G401.6 (cell line): ENCODE data around the gene RHOV.
A peak's percentile ranks its signal among the peaks of the same experiment; 100 is the strongest.
"Not testable (repeated sequence)": the region's sequence is repeated elsewhere in the genome, so short reads cannot be mapped to it uniquely, and the experiment has no call there.

Source experiments
- FAIRE-seq: peaks from 2 replicates; lab custom pipeline; 2012; peaks lifted over from hg19 to GRCh38; lab: Jason Lieb, UNC

The RHOV gene

GRCh38 chr15:40872791-40873693 lies 992 bp downstream of the RHOV start:
- FAIRE-seq: no peak

- FAIRE-seq: no peak
Measured at GRCh38 chr15:40871749-40872617, 2.1 kb downstream of the RHOV start.

- FAIRE-seq: no peak
Measured at GRCh38 chr15:40870716-40871115, 3.3 kb downstream of the RHOV start.

- FAIRE-seq: no peak
Measured at GRCh38 chr15:40869686-40870085, 4.3 kb downstream of the RHOV start.

GRCh38 chr15:40867199-40867598 lies 6.8 kb downstream of the RHOV start:
- FAIRE-seq: no peak

- FAIRE-seq: no peak
Measured at GRCh38 chr15:40863660-40864270, 10.3 kb downstream of the RHOV start.

- FAIRE-seq: not testable (repeated sequence)
Measured at GRCh38 chr15:40861147-40861546, 12.9 kb downstream of the RHOV start.

- FAIRE-seq: no peak
Measured at GRCh38 chr15:40859206-40859851, 14.7 kb downstream of the RHOV start.

- no peak for FAIRE-seq
Measured at GRCh38 chr15:40858706-40859105, 15.3 kb downstream of the RHOV start.

- peak; percentile 6 for FAIRE-seq
Measured at GRCh38 chr15:40857601-40858341, 16.3 kb downstream of the RHOV start.

- FAIRE-seq: no peak
Measured at GRCh38 chr15:40856746-40857145, 17.3 kb downstream of the RHOV start.

- no peak for FAIRE-seq
Measured at GRCh38 chr15:40855706-40856234, 18.3 kb downstream of the RHOV start.

- FAIRE-seq: no peak
Measured at GRCh38 chr15:40854161-40854560, 19.9 kb downstream of the RHOV start.

GRCh38 chr15:40853241-40853890 lies 20.7 kb downstream of the RHOV start:
- FAIRE-seq: no peak

- FAIRE-seq: no peak
Measured at GRCh38 chr15:40852529-40852928, 21.5 kb downstream of the RHOV start.

- no peak for FAIRE-seq
Measured at GRCh38 chr15:40850576-40851112, 23.4 kb downstream of the RHOV start.

GRCh38 chr15:40847223-40847961 lies 26.6 kb downstream of the RHOV start:
- FAIRE-seq: no peak

- no peak for FAIRE-seq
Measured at GRCh38 chr15:40846841-40847222, 27.2 kb downstream of the RHOV start.

- FAIRE-seq: no peak
Measured at GRCh38 chr15:40845511-40846284, 28.3 kb downstream of the RHOV start.
